ENCODE results near the gene DCLK2.

GRCh38 chr4:150126201-150126863 is 48.1 kb downstream of the DCLK2 start:
- TF ChIP-seq CTCF (conservative IDR thresholded peaks at IDR 0.05; ENCODE audit: low read length), result no peak
- TF ChIP-seq EZH2phosphoT487 (IDR thresholded peaks at IDR 0.05; ENCODE audit: borderline replicate concordance, low read depth, low read length), result no peak

Data from OCI-LY7 (cell line).